Heart left ventricle (tissue), 13 donors: ENCODE results near the gene PARD6A.

Experiments
- CTCF ChIP-seq, 12 donors: fragments of 200-600 bp; sonication (generic) in 4 of 12; IDR thresholded peaks; one replicate each; pipeline versions ENCODE4 v1.5.0 to v1.8.0; 2018 to 2022; ENCODE audit warnings: antibody characterized with exemption in 12 of 12, mild to moderate bottlenecking in 5 of 12
- POLR2A ChIP-seq, 2 donors: fragments of 450-650 bp; IDR thresholded peaks; one replicate each; pipeline ENCODE4 v1.6.1; 2017; ENCODE audit warnings: antibody characterized with exemption in 2 of 2, mild to moderate bottlenecking in 2 of 2, moderate library complexity in 2 of 2
- donor health status: ischemic (EF 13 %, LVEDD 7.1; RV severe dilation, severe dysfunction).
- donor health status: DM: no; HTN: yes; CAD: no.
- donor health status: DM: no; HTN: no; CAD: no.
- donor health status: ischemic (EF 25% LVEDD 6.9; RV normal size, moderate dysfunction).
- donor health status: ischemic (EF 25% LVEDD 5.7; RV mildly dilated, moderate dysfunction).
- donor health status: ischemic (EF 35%, LVEDD 5.7; RV mildly dilated, moderate dysfunction).
- donor health status: nonischemic (EF 11% LVEDD 7.7; RV severe dilation, severe dysfunction).
- donor health status: DM: yes; HTN: yes; CAD: no.
- donor health status: PGD.
- donor health status: ischemic (EF 29% LVEDD 5.4; RV normal size, mild dysfunction).
- donor health status: nonischemic (EF 23%, LVEDD 6.1; RV moderate dilation, normal function).

DNA sequence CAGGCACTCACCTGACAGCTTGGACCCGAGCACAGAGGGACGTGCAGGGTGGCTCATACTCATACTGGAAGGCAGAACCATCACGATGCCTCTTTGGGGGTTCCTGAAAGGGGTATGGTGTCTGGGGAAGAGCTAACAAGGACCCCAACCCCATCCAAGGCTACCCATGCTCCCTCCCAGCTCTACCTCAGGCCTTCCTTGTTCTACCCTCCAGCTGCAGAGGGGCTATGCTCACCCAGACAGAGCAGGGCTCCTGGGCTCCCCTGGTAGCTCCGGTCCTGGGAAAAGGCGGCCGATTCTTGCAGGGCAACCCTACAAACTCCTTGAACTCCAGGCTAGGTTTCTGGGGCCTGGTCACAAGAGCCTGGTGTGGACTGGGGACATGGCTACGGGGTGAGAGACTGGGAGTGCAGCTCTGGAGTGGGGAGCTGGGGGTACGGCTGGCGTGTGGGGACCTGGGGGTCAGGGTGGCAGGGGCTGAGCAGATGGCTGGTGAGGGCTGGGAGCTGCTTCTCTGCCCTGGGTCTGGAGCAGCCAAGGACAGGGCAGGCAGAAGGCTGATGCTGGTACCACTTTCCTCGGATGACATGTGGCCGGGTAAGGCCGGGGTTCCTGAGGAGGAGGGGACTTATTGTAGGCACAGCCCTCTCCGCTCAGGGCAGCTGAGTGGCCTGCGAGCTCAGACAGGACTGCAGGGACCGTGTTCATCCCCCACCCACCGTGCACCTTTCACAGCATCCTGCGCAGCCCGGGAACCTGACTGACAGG is 2.8 kb upstream of the PARD6A start:
- TF ChIP-seq CTCF (IDR thresholded peaks at IDR 0.05): no peak
- no peak for TF ChIP-seq POLR2A (IDR thresholded peaks at IDR 0.05)
